ENCODE results near the gene SLC9A5.

SLC9A5 gene

GRCh38 chr16:67248401-67249177 is at the start of gene SLC9A5:
SLC9A5 (plus strand) TSS chr16:67248979; CDS start chr16:67249015, 36 bp downstream.
- DNase-seq, result peak in 1 of 2 experiments; percentile 16

- DNase-seq, result no peak
These were observed 49.6 kb upstream of the SLC9A5 start, which contains the start of gene ELMO3 for GRCh38 chr16:67199011-67199807. ELMO3 (plus strand) TSS chr16:67199131; CDS start chr16:67199327, 196 bp downstream.

- DNase-seq, result no peak
These were observed 49.0 kb upstream of the SLC9A5 start for GRCh38 chr16:67199808-67200198.

DNA sequence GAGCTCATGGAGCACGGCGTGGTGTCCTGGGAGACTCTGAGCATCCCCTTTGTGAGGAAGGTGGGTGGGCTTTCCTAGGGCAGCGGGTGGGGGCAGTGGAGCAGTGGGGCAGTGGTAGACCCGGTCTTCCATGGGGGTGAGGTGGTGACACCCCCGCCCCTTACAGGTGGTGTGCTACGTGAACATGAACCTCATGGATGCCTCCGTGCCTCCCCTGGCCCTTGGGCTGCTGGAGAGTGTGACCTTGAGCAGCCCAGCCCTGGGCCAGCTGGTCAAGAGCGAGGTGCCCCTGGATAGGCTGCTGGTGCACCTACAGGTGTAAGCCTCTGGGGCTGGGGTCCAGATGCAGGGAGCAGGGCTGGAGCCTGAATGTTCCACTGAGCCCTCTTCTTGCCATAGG is 48.3 kb upstream of the SLC9A5 start:
- DNase-seq, result no peak

GRCh38 chr16:67201411-67202345 is 47.1 kb upstream of the SLC9A5 start:
- no peak for DNase-seq

GRCh38 chr16:67202426-67202825 is 46.4 kb upstream of the SLC9A5 start:
- DNase-seq, result no peak

GRCh38 chr16:67202956-67203493 is 45.8 kb upstream of the SLC9A5 start:
- DNase-seq, result no peak

- no peak for DNase-seq
These were observed 44.7 kb upstream of the SLC9A5 start for GRCh38 chr16:67204076-67204475.

- no peak for DNase-seq
These were observed 42.5 kb upstream of the SLC9A5 start for GRCh38 chr16:67206129-67206837.

- no peak for DNase-seq
These were observed 41.9 kb upstream of the SLC9A5 start for GRCh38 chr16:67206838-67207248.

- DNase-seq, result no peak
These were observed 41.3 kb upstream of the SLC9A5 start for GRCh38 chr16:67207249-67208091.

- DNase-seq, result no peak
These were observed 40.5 kb upstream of the SLC9A5 start for GRCh38 chr16:67208154-67208896.

GRCh38 chr16:67209565-67209964 is 39.2 kb upstream of the SLC9A5 start:
- DNase-seq, result no peak

- no peak for DNase-seq
These were observed 38.5 kb upstream of the SLC9A5 start for GRCh38 chr16:67210069-67210937.

DNA sequence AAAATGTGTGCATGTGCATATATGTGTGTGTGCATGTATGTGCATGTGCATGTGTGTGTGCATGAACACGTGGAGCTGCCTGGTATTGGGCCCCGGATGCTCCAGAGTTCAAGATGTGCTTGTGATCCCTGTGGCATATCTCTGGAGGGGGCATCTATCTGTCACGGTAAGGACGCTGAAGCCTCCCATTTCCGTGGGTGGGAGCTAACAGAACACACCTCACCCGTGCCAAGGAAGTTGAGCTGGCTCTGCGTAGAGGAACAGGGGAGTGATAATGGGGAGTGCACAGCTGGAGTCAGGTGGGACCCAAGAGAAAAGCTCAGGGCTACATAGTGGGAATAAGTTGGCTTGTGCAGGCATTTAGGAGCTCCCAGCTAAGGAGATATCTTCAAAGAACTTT is 37.1 kb upstream of the SLC9A5 start:
- DNase-seq, result no peak

GRCh38 chr16:67212766-67213165 is 36.0 kb upstream of the SLC9A5 start:
- no peak for DNase-seq

GRCh38 chr16:67213197-67214019 is 35.4 kb upstream of the SLC9A5 start:
- DNase-seq, result no peak

- no peak for DNase-seq
These were observed 33.1 kb upstream of the SLC9A5 start for GRCh38 chr16:67215706-67216105.

Data from NCI-H446 (cell line).